HL-60 (cell line): ENCODE measurements around the gene AGBL4.

Source experiments
- DNase-seq, 2 experiments: peaks; one replicate each; pipeline ENCODE4 v3.0.0-alpha.2; 2010 to 2020; ENCODE audit warnings: low read depth in 1 of 2, low spot score in 1 of 2
- H3K27ac ChIP-seq: fragments of 250-450 bp; sonication (Bioruptor Pico); replicated peaks from 2 replicates; pipeline ENCODE4 v1.5.1; 2020; ENCODE audit warnings: mild to moderate bottlenecking, moderate library complexity
- H3K27me3 ChIP-seq: fragments of 250-450 bp; sonication (Bioruptor Pico); 2 replicates; pipeline ENCODE4 v1.5.1; 2021; ENCODE audit warnings: mild to moderate bottlenecking, moderate library complexity; ENCODE audit not compliant: insufficient read depth, poor library complexity, severe bottlenecking
- H3K4me3 ChIP-seq: replicated peaks from 2 replicates; pipeline ENCODE4 v1.5.1; 2011; ENCODE audit warnings: mild to moderate bottlenecking, control low read depth, low read length; ENCODE audit not compliant: insufficient read depth
- CTCF ChIP-seq: IDR thresholded peaks from one replicate; pipeline ENCODE4 v1.5.1; 2011; ENCODE audit warnings: low read length, control low read depth, inconsistent platforms; ENCODE audit not compliant: insufficient read depth
- GABPA ChIP-seq: IDR thresholded peaks from 2 replicates; pipeline ENCODE4 v1.6.1; 2012; ENCODE audit warnings: low read depth
- POLR2AphosphoS5 ChIP-seq: IDR thresholded peaks from 2 replicates; pipeline ENCODE4 v1.6.1; 2012; ENCODE audit warnings: low read depth
- SPI1 ChIP-seq: IDR thresholded peaks from 2 replicates; pipeline ENCODE4 v1.6.1; 2012; ENCODE audit warnings: low read depth, mild to moderate bottlenecking, borderline replicate concordance
- TF ChIP-seq, protein P1 (sequence below): IDR thresholded peaks from 2 replicates; pipeline ENCODE4 v1.6.1; 2012; ENCODE audit warnings: low read depth; ENCODE audit not compliant: insufficient replicate concordance

The AGBL4 gene

DNA sequence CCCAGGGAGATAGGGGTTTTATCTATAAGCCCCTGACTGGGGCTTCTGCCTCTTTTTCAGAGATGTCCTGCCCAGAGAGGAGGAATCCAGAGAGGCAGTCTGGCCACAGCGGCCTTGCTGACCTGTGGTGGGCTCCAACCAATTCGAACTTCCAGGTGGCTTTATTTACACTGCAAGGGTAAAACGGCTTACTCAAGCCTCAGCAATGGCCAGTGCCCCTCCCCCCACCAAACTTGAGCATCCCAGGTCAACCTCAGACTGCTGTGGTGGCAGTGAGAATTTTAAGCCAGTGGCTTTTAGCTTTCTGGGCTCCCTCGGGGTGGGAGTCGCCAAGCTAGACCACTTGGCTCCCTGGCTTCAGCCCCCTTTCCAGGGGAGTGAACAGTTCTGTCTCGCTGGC lies 863.1 kb downstream of the AGBL4 start:
- H3K4me3 ChIP-seq: no peak overlapping the region
- H3K27me3 ChIP-seq: no peaks in the 10 kb centered on the region
- no peak for DNase-seq
- no peak for TF ChIP-seq GABPA
- TF ChIP-seq CTCF: no peak
- TF ChIP-seq POLR2AphosphoS5: no peak
- TF ChIP-seq SPI1: no peak
- TF ChIP-seq, protein P1, sequence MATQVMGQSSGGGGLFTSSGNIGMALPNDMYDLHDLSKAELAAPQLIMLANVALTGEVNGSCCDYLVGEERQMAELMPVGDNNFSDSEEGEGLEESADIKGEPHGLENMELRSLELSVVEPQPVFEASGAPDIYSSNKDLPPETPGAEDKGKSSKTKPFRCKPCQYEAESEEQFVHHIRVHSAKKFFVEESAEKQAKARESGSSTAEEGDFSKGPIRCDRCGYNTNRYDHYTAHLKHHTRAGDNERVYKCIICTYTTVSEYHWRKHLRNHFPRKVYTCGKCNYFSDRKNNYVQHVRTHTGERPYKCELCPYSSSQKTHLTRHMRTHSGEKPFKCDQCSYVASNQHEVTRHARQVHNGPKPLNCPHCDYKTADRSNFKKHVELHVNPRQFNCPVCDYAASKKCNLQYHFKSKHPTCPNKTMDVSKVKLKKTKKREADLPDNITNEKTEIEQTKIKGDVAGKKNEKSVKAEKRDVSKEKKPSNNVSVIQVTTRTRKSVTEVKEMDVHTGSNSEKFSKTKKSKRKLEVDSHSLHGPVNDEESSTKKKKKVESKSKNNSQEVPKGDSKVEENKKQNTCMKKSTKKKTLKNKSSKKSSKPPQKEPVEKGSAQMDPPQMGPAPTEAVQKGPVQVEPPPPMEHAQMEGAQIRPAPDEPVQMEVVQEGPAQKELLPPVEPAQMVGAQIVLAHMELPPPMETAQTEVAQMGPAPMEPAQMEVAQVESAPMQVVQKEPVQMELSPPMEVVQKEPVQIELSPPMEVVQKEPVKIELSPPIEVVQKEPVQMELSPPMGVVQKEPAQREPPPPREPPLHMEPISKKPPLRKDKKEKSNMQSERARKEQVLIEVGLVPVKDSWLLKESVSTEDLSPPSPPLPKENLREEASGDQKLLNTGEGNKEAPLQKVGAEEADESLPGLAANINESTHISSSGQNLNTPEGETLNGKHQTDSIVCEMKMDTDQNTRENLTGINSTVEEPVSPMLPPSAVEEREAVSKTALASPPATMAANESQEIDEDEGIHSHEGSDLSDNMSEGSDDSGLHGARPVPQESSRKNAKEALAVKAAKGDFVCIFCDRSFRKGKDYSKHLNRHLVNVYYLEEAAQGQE: no peak
- H3K27ac ChIP-seq: no peak overlapping the region

GRCh38 chr1:49136738-49137251 lies 887.0 kb downstream of the AGBL4 start:
- Histone ChIP-seq H3K27ac (no peak overlapping the region), H3K4me3 (no peak overlapping the region), H3K27me3 (no peaks in the 10 kb centered on the region)
- no peak for DNase-seq
- TF ChIP-seq POLR2AphosphoS5: no peak
- TF ChIP-seq GABPA: no peak
- TF ChIP-seq, protein P1: no peak
- no peak for TF ChIP-seq SPI1
- TF ChIP-seq CTCF: no peak

- no peak overlapping the region for H3K4me3 ChIP-seq
- H3K27me3 ChIP-seq: no peaks in the 10 kb centered on the region
- H3K27ac ChIP-seq: no peak overlapping the region
- no peak for DNase-seq
- TF ChIP-seq, protein P1: no peak
- TF ChIP-seq POLR2AphosphoS5 (no peak), CTCF (no peak), GABPA (no peak), SPI1 (no peak)
These were observed 898.0 kb downstream of the AGBL4 start for GRCh38 chr1:49125746-49126145.
